Fibroblast of the aortic adventitia (primary cell): Measurements from ENCODE around the gene ETDB. TPM values are rescaled to one million over a fixed set of nuclear protein-coding genes. Genes with fewer than 3 reads are reported as not detected.
"Not testable (repeated sequence)": the region's sequence is repeated elsewhere in the genome, so short reads cannot be mapped to it uniquely, and the experiment has no call there.

Experiments
- DNase-seq: peaks from one replicate; pipeline ENCODE4 v3.0.0-alpha.2; 2010; ENCODE audit warnings: low read depth
- H3K4me3 ChIP-seq: 2 replicates; pipeline ENCODE4 v1.5.1; 2011; ENCODE audit warnings: low read depth, mild to moderate bottlenecking, control low read depth, low read length, moderate library complexity
- CTCF ChIP-seq: IDR thresholded peaks from 2 replicates; pipeline ENCODE4 v1.5.1; 2011; ENCODE audit warnings: mild to moderate bottlenecking, low read length, control low read depth, inconsistent platforms; ENCODE audit not compliant: insufficient read depth
- total RNA-seq: library from RNA; depleted of rRNA; stranded (reverse); fragments of >200 nt; gene quantifications from 2 replicates; pipeline ENCODE4 v1.2.3, GENCODE V29; 2012; ENCODE audit warnings: low replicate concordance

ETDB gene
- total RNA-seq: not detected in 2 replicates

DNA sequence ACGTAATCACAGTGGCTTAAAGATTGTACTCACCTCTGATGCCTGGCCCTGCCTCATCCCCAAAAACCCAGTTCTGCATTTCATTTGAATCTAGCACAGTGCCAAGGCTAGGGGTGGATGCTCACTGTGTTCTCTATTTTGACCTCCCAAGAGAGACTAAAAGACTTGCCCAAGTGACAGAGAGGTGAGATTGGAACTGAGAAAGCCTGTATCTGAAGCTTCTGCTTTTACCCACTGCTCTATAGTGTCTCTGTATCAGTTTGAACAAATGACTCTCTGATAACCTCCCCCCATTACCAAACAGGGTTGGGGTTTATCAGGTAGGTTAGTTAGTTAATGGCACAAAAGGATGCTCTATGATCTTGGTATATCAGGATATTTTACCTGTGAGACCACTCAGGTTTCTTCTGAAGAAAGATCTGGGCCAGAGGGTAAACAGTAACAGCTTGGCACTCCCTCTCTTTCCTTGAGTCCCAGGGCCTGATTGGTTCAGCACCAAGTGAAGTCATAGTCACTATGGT, at the start of gene ETDB:
ETDB (minus strand) TSS at position 471 of the 521 bp plus-strand sequence. CDS start 1,265 bp downstream, outside the sequence.
- DNase-seq: not testable (repeated sequence)

DNA sequence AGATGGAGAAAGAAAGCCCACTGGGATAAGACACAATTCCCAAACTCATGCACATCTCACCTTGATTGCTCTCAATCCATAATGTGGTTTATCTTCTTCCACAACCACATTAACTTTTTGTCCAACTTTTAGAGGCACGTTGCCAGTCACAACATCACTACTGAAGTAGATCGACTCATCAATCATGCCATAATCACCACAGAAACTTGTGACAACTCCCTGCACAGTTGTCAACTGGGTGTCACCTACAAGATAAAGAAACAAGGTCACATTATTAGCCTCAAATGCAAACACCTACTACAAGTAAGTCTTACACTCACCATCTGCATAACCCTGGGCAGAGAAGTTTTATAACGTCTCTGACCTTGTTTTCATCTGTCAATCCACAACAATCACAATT, 49.2 kb upstream of the ETDB start:
- not testable (repeated sequence) for H3K4me3 ChIP-seq, DNase-seq

More for the DNA sequence above, at the start of gene ETDB:
- H3K4me3 ChIP-seq: not testable (repeated sequence)

DNA sequence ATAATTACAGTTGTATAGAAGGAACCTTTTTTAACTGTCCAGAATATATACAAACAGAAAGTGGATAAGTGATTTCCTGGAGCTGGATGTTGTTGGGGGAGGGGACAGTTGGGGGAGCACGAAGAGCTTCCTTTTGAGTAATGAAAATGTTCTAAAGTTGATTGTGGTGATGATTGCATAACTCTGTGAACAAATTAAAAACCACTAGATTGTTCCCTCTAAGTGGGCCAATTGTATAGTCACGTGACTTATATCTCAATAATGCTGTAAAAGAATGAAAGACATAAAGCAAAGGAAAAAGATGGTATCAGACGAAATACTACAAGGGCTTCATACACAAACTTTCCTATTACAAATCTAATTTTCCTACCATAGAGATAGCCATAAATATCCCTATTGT, 48.2 kb upstream of the ETDB start:
- TF ChIP-seq CTCF: no peak
- DNase-seq: no peak
- no peak overlapping the region for H3K4me3 ChIP-seq

- H3K4me3 ChIP-seq, DNase-seq: not testable (repeated sequence)
These were observed 34.4 kb upstream of the ETDB start for GRCh38 chrX:135154688-135155087.

GRCh38 chrX:135126145-135126544, 5.8 kb upstream of the ETDB start:
- H3K4me3 ChIP-seq, DNase-seq: not testable (repeated sequence)

- H3K4me3 ChIP-seq, DNase-seq: not testable (repeated sequence)
These were observed 4.3 kb downstream of the ETDB start for GRCh38 chrX:135116064-135116463.

GRCh38 chrX:135114392-135114791, 5.9 kb downstream of the ETDB start:
- no peak overlapping the region for H3K4me3 ChIP-seq
- no peak for DNase-seq
- no peak for TF ChIP-seq CTCF

GRCh38 chrX:135112743-135113142, 7.6 kb downstream of the ETDB start:
- no peak for DNase-seq
- no peak for TF ChIP-seq CTCF
- no peak overlapping the region for H3K4me3 ChIP-seq

DNA sequence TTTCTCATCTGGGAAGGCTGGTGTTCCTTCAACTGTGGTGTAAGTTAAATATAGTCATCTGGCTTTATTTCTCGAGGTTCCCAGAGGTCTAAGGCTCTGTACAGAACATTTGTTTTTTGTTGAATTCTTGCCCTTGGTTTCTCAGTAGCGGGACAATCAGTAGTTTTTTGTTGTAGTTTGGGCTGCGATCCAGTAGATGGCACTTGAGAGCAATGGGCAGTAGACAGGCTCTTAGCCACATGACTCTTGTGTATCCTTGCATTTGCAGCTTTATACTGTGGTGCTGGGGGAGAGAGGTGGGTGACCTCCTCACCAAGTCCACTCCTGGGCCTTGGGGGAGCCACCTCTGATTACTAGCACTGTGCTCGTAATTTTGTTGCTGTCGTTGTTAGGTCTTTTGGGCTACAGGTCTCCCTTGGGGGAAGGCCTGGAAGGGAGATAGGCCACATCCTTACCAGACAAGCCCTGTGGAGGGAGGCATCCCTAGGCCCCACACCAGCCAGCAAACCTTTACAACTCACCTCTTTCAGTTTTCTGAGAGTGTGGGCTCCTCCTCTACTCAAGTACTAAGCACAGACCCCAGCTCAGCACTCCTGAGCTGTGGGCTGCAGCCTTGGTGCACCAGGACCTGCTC, 8.1 kb downstream of the ETDB start:
- DNase-seq: peak; percentile 46
- TF ChIP-seq CTCF: peak; percentile 77

More for the DNA sequence above, 8.1 kb downstream of the ETDB start:
- no peak overlapping the region for H3K4me3 ChIP-seq
